Mesenchymal stem cell (in vitro differentiated cells and primary cell): ENCODE results near the gene SLC39A10.

Experiments
- DNase-seq: peaks from one replicate; pipeline ENCODE4 v3.0.0-alpha.2; 2013
- H2AFZ ChIP-seq: one replicate; pipeline ENCODE4 v1.6.1; 2013; ENCODE audit warnings: low read depth, mild to moderate bottlenecking, control low read depth, inconsistent platforms, low read length, moderate library complexity
- H2AK5ac ChIP-seq: 2 replicates; pipeline ENCODE4 v1.6.1; 2013; ENCODE audit warnings: low read length, moderate library complexity, mild to moderate bottlenecking, inconsistent platforms; ENCODE audit not compliant: severe bottlenecking
- H2BK120ac ChIP-seq: one replicate; pipeline ENCODE4 v1.6.1; 2013; ENCODE audit warnings: low read depth, mild to moderate bottlenecking, inconsistent platforms, low read length, moderate library complexity
- H2BK12ac ChIP-seq, 2 experiments: one replicate each; pipeline ENCODE4 v1.6.1; 2013; ENCODE audit warnings: inconsistent platforms in 2 of 2, low read length in 2 of 2, mild to moderate bottlenecking in 2 of 2, moderate library complexity in 2 of 2, control low read depth in 1 of 2
- H2BK15ac ChIP-seq: one replicate; pipeline ENCODE4 v1.6.1; 2013; ENCODE audit warnings: mild to moderate bottlenecking, low read depth, inconsistent platforms; ENCODE audit not compliant: poor library complexity, severe bottlenecking
- H2BK5ac ChIP-seq: 2 replicates; pipeline ENCODE4 v1.6.1; 2013; ENCODE audit warnings: low read depth, mild to moderate bottlenecking, low read length, control low read depth, inconsistent platforms; ENCODE audit not compliant: poor library complexity, severe bottlenecking
- H3K14ac ChIP-seq, 2 experiments: one replicate each; pipeline ENCODE4 v1.6.1; 2013; ENCODE audit warnings: inconsistent platforms in 2 of 2, low read length in 2 of 2, control low read depth in 1 of 2, mild to moderate bottlenecking in 1 of 2, moderate library complexity in 1 of 2
- H3K18ac ChIP-seq, 2 experiments: one replicate each; pipeline ENCODE4 v1.6.1; 2013; ENCODE audit warnings: inconsistent platforms in 2 of 2, low read length in 2 of 2, control low read depth in 1 of 2, low read depth in 1 of 2, mild to moderate bottlenecking in 1 of 2
- H3K23ac ChIP-seq, 2 experiments: one replicate each; pipeline ENCODE4 v1.6.1; 2013; ENCODE audit warnings: inconsistent platforms in 2 of 2, low read length in 2 of 2, mild to moderate bottlenecking in 2 of 2, moderate library complexity in 2 of 2, control low read depth in 1 of 2
- H3K27ac ChIP-seq: 2 replicates; pipeline ENCODE4 v1.5.1; 2013; ENCODE audit warnings: mild to moderate bottlenecking, moderate library complexity, low read length, control low read depth, inconsistent platforms; ENCODE audit not compliant: poor library complexity, severe bottlenecking
- H3K27me3 ChIP-seq, 2 experiments: 2 replicates each; pipeline versions ENCODE4 v1.6.1 to v1.7.0; 2013; ENCODE audit warnings: low read length in 2 of 2, mild to moderate bottlenecking in 2 of 2, moderate library complexity in 2 of 2, control low read depth in 1 of 2, inconsistent platforms in 1 of 2; ENCODE audit not compliant: control insufficient read depth in 1 of 2, insufficient read depth in 1 of 2
- H3K36me3 ChIP-seq, 2 experiments: 2 replicates each; pipeline versions ENCODE4 v1.6.1 to v1.7.0; 2013; ENCODE audit warnings: low read length in 2 of 2, control low read depth in 1 of 2, inconsistent platforms in 1 of 2, low read depth in 1 of 2, mild to moderate bottlenecking in 1 of 2; ENCODE audit not compliant: insufficient read depth in 2 of 2, control insufficient read depth in 1 of 2
- H3K4ac ChIP-seq, 2 experiments: one replicate each; pipeline ENCODE4 v1.6.1; 2013; ENCODE audit warnings: inconsistent platforms in 2 of 2, low read length in 2 of 2, mild to moderate bottlenecking in 2 of 2, moderate library complexity in 2 of 2, control low read depth in 1 of 2, low read depth in 1 of 2
- H3K4me1 ChIP-seq: 2 replicates; pipeline ENCODE4 v1.6.1; 2013; ENCODE audit warnings: low read depth, low read length, control low read depth; ENCODE audit not compliant: control insufficient read depth, insufficient read depth
- H3K4me2 ChIP-seq: 2 replicates; pipeline ENCODE4 v1.6.1; 2013; ENCODE audit warnings: low read length, mild to moderate bottlenecking, inconsistent platforms; ENCODE audit not compliant: poor library complexity, severe bottlenecking
- H3K4me3 ChIP-seq, 2 experiments: 2 replicates each; pipeline versions ENCODE4 v1.5.1 to v1.7.0; 2013; ENCODE audit warnings: low read length in 2 of 2, mild to moderate bottlenecking in 2 of 2, control low read depth in 1 of 2, low read depth in 1 of 2; ENCODE audit not compliant: insufficient read depth in 1 of 2
- H3K79me1 ChIP-seq: replicated peaks from 2 replicates; pipeline ENCODE4 v1.6.1; 2013; ENCODE audit warnings: mild to moderate bottlenecking, control low read depth, low read length, inconsistent platforms; ENCODE audit not compliant: poor library complexity, severe bottlenecking
- H3K9ac ChIP-seq: 2 replicates; pipeline ENCODE4 v1.7.0; 2013; ENCODE audit warnings: mild to moderate bottlenecking, low read length, moderate library complexity
- H3K9me3 ChIP-seq: 2 replicates; pipeline ENCODE4 v1.7.0; 2013; ENCODE audit warnings: mild to moderate bottlenecking, low read length; ENCODE audit not compliant: control insufficient read depth
- H4K8ac ChIP-seq: one replicate; pipeline ENCODE4 v1.6.1; 2013; ENCODE audit warnings: inconsistent platforms, mild to moderate bottlenecking, low read length, moderate library complexity
- H4K91ac ChIP-seq: one replicate; pipeline ENCODE4 v1.6.1; 2013; ENCODE audit warnings: mild to moderate bottlenecking, low read length, inconsistent platforms
- WGBS: methylation state at CpG from one replicate; pipeline ENCODE4 v1.1.7; 2013; ENCODE audit warnings: mixed read lengths; 5-methylcytosine and 5-hydroxymethylcytosine counted together

SLC39A10 gene

DNA sequence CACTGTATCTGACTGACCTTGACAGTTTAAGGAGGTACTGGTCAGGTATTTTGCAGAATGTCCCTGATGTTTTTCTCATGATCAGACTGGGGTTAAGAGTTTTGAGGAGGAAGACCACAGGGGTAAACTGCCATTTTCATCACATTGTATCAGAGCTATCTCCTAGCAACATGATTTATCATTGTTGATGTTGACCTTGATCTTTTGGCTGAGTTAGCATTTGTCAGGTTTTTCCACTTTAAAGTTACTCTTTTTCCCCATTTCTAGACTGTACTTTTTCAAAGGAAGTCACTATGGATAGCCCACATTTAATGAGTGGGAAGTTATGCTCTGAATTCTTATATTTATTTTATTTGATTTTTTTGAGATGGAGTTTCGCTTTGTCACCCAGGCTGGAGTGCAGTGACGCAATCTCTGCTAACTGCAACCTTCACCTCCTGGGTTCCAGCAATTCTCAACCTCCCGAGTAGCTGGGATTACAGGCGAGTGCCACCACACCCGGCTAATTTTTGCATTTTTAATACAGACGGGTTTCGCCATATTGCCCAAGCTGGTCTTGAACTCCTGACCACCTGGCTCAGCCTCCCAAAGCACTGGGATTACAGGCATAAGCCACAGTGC is 17.7 kb upstream of the SLC39A10 start:
- H3K9ac ChIP-seq: no peak overlapping the region
- WGBS: 93% methylated on average over 7 of the region's 7 CpGs
- H3K27me3 ChIP-seq: no peaks in the 10 kb centered on the region
- no peak overlapping the region for H2BK15ac ChIP-seq
- H2AFZ ChIP-seq: no peak overlapping the region
- H2AK5ac ChIP-seq: no peak overlapping the region
- no peak for DNase-seq
- H3K4me2 ChIP-seq: no peak overlapping the region
- H4K8ac ChIP-seq: no peak overlapping the region
- no peak overlapping the region for H3K18ac ChIP-seq
- H4K91ac ChIP-seq: no peak overlapping the region
- H3K23ac ChIP-seq: no peak overlapping the region
- H3K14ac ChIP-seq: no peak overlapping the region
- no peak overlapping the region for H3K4ac ChIP-seq
- H2BK5ac ChIP-seq: no peak overlapping the region
- no peaks in the 10 kb centered on the region for H3K4me1 ChIP-seq
- peaks cover 9% of the 10 kb centered on the region for H3K79me1 ChIP-seq
- H3K4me3 ChIP-seq: no peak overlapping the region
- H2BK120ac ChIP-seq: no peak overlapping the region
- H3K36me3 ChIP-seq: peaks cover 0 to 3% of the 10 kb centered on the region in 2 experiments
- no peaks in the 10 kb centered on the region for H3K9me3 ChIP-seq
- H3K27ac ChIP-seq: no peak overlapping the region
- H2BK12ac ChIP-seq: no peak overlapping the region

DNA sequence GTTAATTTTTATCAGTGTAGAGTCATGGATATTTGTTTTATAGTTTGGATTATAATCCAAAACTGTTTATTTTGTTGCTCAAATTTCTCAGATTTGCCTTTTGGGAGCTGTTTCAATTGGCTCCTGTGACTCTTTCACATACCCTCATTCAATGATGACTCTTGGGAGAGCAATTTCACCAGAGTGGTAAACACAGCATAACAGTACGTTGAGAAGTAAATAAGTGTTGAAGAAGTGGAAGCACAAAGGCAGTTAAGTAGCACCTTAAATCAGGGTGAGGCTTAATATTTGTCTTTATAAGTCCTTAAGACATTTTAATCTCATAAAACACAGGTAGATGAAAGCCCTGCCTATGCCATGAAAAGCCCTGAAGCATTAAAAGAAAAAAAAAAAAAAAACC is 17.1 kb upstream of the SLC39A10 start:
- H4K8ac ChIP-seq: no peak overlapping the region
- H3K14ac ChIP-seq: no peak overlapping the region
- H2BK15ac ChIP-seq: no peak overlapping the region
- no peak overlapping the region for H2AFZ ChIP-seq
- H2BK5ac ChIP-seq: no peak overlapping the region
- no peaks in the 10 kb centered on the region for H3K27me3 ChIP-seq
- no CpG with 5 or more reads among the region's 1 CpG for WGBS
- H3K27ac ChIP-seq: no peak overlapping the region
- no peak overlapping the region for H3K4ac ChIP-seq
- H3K9ac ChIP-seq: no peak overlapping the region
- no peak for DNase-seq
- H3K4me3 ChIP-seq: no peak overlapping the region
- H3K4me1 ChIP-seq: no peaks in the 10 kb centered on the region
- no peaks in the 10 kb centered on the region for H3K9me3 ChIP-seq
- H2AK5ac ChIP-seq: no peak overlapping the region
- H2BK120ac ChIP-seq: no peak overlapping the region
- H2BK12ac ChIP-seq: no peak overlapping the region
- H3K4me2 ChIP-seq: no peak overlapping the region
- no peak overlapping the region for H3K23ac ChIP-seq
- peaks cover 0 to 3% of the 10 kb centered on the region in 2 experiments for H3K36me3 ChIP-seq
- peaks cover 9% of the 10 kb centered on the region for H3K79me1 ChIP-seq
- no peak overlapping the region for H3K18ac ChIP-seq
- no peak overlapping the region for H4K91ac ChIP-seq

DNA sequence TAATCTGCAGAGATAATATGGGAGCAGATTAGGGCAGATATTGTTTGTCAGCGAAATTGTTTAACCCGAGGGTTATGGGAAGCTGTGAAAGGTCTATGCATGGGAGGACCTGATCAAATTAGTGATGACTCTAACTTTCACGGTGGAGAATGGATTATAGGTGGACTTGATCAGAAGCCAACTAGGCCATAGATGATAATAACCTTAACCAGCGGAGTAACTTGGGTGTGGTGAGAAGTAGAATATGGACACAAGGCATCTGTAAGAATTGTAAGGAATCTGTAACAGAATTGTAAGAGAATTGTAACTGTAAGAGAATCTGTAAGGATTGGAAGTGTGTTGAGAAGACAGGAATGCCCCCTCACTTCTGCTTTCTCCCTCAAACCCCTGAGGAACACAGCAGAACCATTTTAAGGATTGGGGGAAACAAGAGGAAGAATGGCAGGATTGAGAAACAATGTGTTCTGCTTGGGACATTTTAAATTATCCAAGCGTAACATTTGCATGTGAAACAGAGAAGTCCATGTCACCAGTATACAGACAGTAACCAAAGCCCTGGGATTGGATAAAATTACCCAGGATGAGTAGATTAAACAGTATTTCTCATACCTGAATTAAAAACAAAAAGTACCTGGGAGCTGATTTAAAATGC is 14.9 kb upstream of the SLC39A10 start:
- H3K27ac ChIP-seq: peak overlapping the region; percentile 69
- peaks cover 0 to 3% of the 10 kb centered on the region in 2 experiments for H3K36me3 ChIP-seq
- H3K23ac ChIP-seq: no peak overlapping the region
- no peak overlapping the region for H3K9ac ChIP-seq
- no peak overlapping the region for H3K4me3 ChIP-seq
- no peak overlapping the region for H4K8ac ChIP-seq
- H3K4me1 ChIP-seq: peaks cover 1% of the 10 kb centered on the region
- peak overlapping the region; percentile 54 for H2AK5ac ChIP-seq
- no peak overlapping the region for H3K4ac ChIP-seq
- no peak overlapping the region for H2BK12ac ChIP-seq
- H3K18ac ChIP-seq: no peak overlapping the region
- H2BK5ac ChIP-seq: no peak overlapping the region
- H3K79me1 ChIP-seq: peaks cover 7% of the 10 kb centered on the region
- 84% methylated on average over 4 of the region's 5 CpGs for WGBS
- H3K9me3 ChIP-seq: no peaks in the 10 kb centered on the region
- no peak overlapping the region for H2AFZ ChIP-seq
- H3K14ac ChIP-seq: no peak overlapping the region
- peak overlapping the region; percentile 19 for H3K4me2 ChIP-seq
- DNase-seq: no peak
- no peaks in the 10 kb centered on the region for H3K27me3 ChIP-seq
- H4K91ac ChIP-seq: no peak overlapping the region
- no peak overlapping the region for H2BK15ac ChIP-seq
- H2BK120ac ChIP-seq: no peak overlapping the region

DNA sequence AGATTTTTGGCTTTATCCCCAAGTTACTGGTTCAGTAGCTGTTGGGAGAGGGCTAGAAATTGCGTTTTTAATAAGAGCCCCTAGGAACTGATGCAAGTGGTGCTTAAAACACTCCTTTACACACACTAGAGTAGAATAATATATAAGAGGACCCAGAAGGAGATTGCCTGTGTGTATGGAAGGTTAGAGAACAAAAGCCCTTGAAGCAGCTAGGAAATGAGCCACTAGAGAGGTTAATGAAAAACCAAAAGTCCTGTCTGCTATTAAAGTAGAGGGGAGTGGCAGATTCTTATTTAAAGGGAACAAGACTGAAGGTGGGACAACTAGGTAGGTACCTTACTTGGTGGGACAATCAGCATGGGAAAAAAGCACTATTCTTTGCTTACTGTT is 14.4 kb upstream of the SLC39A10 start:
- no peak for DNase-seq
- Histone ChIP-seq H2AFZ (no peak overlapping the region), H3K9me3 (no peaks in the 10 kb centered on the region), H3K18ac (no peak overlapping the region), H3K23ac (no peak overlapping the region), H3K36me3 (peaks cover 0 to 3% of the 10 kb centered on the region in 2 experiments), H2BK5ac (no peak overlapping the region), H3K4me1 (peaks cover 1% of the 10 kb centered on the region), H3K14ac (no peak overlapping the region), H3K27ac (peak overlapping the region; percentile 69), H3K79me1 (peaks cover 7% of the 10 kb centered on the region), H2BK12ac (no peak overlapping the region), H3K27me3 (no peaks in the 10 kb centered on the region), H2AK5ac (no peak overlapping the region), H4K8ac (no peak overlapping the region), H3K9ac (no peak overlapping the region), H4K91ac (no peak overlapping the region), H3K4ac (no peak overlapping the region), H2BK120ac (no peak overlapping the region), H3K4me3 (no peak overlapping the region), H2BK15ac (no peak overlapping the region), H3K4me2 (no peak overlapping the region)
- WGBS: no CpG with 5 or more reads among the region's 1 CpG
